ENCODE measurements around the gene ADAMTS17.

The ADAMTS17 gene

GRCh38 chr15:100309109-100310040, 32.4 kb downstream of the ADAMTS17 start:
- no peak for DNase-seq (ENCODE audit: low read depth)

GRCh38 chr15:100308608-100309007, 33.2 kb downstream of the ADAMTS17 start:
- no peak for DNase-seq (ENCODE audit: low read depth)

- no peak for DNase-seq (ENCODE audit: low read depth)
These were observed 33.6 kb downstream of the ADAMTS17 start for GRCh38 chr15:100308213-100308600.

GRCh38 chr15:100307241-100308212, 34.2 kb downstream of the ADAMTS17 start:
- no peak for DNase-seq (ENCODE audit: low read depth)

GRCh38 chr15:100306098-100306497, 35.7 kb downstream of the ADAMTS17 start:
- DNase-seq (ENCODE audit: low read depth) = no peak

- DNase-seq (ENCODE audit: low read depth) = no peak
These were observed 39.8 kb downstream of the ADAMTS17 start for GRCh38 chr15:100301910-100302431.

GRCh38 chr15:100298257-100298656, 43.5 kb downstream of the ADAMTS17 start:
- no peak for DNase-seq (ENCODE audit: low read depth)

- no peak for DNase-seq (ENCODE audit: low read depth)
These were observed 44.0 kb downstream of the ADAMTS17 start for GRCh38 chr15:100297812-100298211.

- DNase-seq (ENCODE audit: low read depth) = no peak
These were observed 45.7 kb downstream of the ADAMTS17 start for GRCh38 chr15:100295939-100296565.

GRCh38 chr15:100292010-100292409, 49.8 kb downstream of the ADAMTS17 start:
- no peak for DNase-seq (ENCODE audit: low read depth)

GRCh38 chr15:100291106-100291505, 50.7 kb downstream of the ADAMTS17 start:
- peak; percentile 8 for DNase-seq (ENCODE audit: low read depth)

GRCh38 chr15:100285641-100286295, 56.0 kb downstream of the ADAMTS17 start:
- DNase-seq (ENCODE audit: low read depth) = no peak

GRCh38 chr15:100284701-100285100, 57.1 kb downstream of the ADAMTS17 start:
- DNase-seq (ENCODE audit: low read depth) = no peak

- no peak for DNase-seq (ENCODE audit: low read depth)
These were observed 57.6 kb downstream of the ADAMTS17 start for GRCh38 chr15:100284191-100284590.

GRCh38 chr15:100281096-100281917, 60.5 kb downstream of the ADAMTS17 start:
- no peak for DNase-seq (ENCODE audit: low read depth)

GRCh38 chr15:100279849-100280248, 61.9 kb downstream of the ADAMTS17 start:
- DNase-seq (ENCODE audit: low read depth) = no peak

- no peak for DNase-seq (ENCODE audit: low read depth)
These were observed 62.3 kb downstream of the ADAMTS17 start for GRCh38 chr15:100279446-100279845.

- no peak for DNase-seq (ENCODE audit: low read depth)
These were observed 63.0 kb downstream of the ADAMTS17 start for GRCh38 chr15:100278596-100279380.

- DNase-seq (ENCODE audit: low read depth) = no peak
These were observed 64.5 kb downstream of the ADAMTS17 start for GRCh38 chr15:100277087-100277855.
